ENCODE measurements around the gene TNP2.
A peak's percentile ranks its signal among the peaks of the same experiment; 100 is the strongest.

The TNP2 gene

GRCh38 chr16:11255737-11256660 lies 13.1 kb downstream of the TNP2 start, which contains the start of gene SOCS1:
Gene SOCS1 (minus strand): TSS chr16:11256204. CDS start chr16:11255478, 726 bp downstream.
- DNase-seq (ENCODE audit: low read depth) = peak; percentile 31

- DNase-seq (ENCODE audit: low read depth) = no peak
These were observed 14.0 kb downstream of the TNP2 start for GRCh38 chr16:11254913-11255736.

GRCh38 chr16:11253995-11254912 lies 14.9 kb downstream of the TNP2 start:
- no peak for DNase-seq (ENCODE audit: low read depth)

GRCh38 chr16:11253009-11253994 lies 15.8 kb downstream of the TNP2 start:
- DNase-seq (ENCODE audit: low read depth) = no peak

GRCh38 chr16:11252482-11252931 lies 16.6 kb downstream of the TNP2 start:
- DNase-seq (ENCODE audit: low read depth) = no peak

GRCh38 chr16:11251525-11252481 lies 17.3 kb downstream of the TNP2 start:
- peak; percentile 55 for DNase-seq (ENCODE audit: low read depth)

- DNase-seq (ENCODE audit: low read depth) = no peak
These were observed 18.2 kb downstream of the TNP2 start for GRCh38 chr16:11250786-11251524.

- no peak for DNase-seq (ENCODE audit: low read depth)
These were observed 18.9 kb downstream of the TNP2 start for GRCh38 chr16:11250091-11250785.

GRCh38 chr16:11249233-11250061 lies 19.7 kb downstream of the TNP2 start:
- no peak for DNase-seq (ENCODE audit: low read depth)

- DNase-seq (ENCODE audit: low read depth) = no peak
These were observed 21.0 kb downstream of the TNP2 start for GRCh38 chr16:11248133-11248532.

- no peak for DNase-seq (ENCODE audit: low read depth)
These were observed 23.1 kb downstream of the TNP2 start for GRCh38 chr16:11245988-11246387.

GRCh38 chr16:11245222-11245737 lies 23.8 kb downstream of the TNP2 start:
- DNase-seq (ENCODE audit: low read depth) = no peak

- DNase-seq (ENCODE audit: low read depth) = no peak
These were observed 26.5 kb downstream of the TNP2 start for GRCh38 chr16:11242658-11243057.

GRCh38 chr16:11241480-11242204 lies 27.5 kb downstream of the TNP2 start:
- DNase-seq (ENCODE audit: low read depth) = no peak

GRCh38 chr16:11240636-11241473 lies 28.3 kb downstream of the TNP2 start:
- no peak for DNase-seq (ENCODE audit: low read depth)

Measured in non-pigmented ciliary epithelial cell (primary cell).